ENCODE measurements around the gene DCN.

DCN gene

GRCh38 chr12:91196436-91196835 lies 13.8 kb upstream of the DCN start:
- Histone ChIP-seq H4K20me1 (ENCODE audit: control insufficient read depth, insufficient read depth, low read depth, low read length) (no peaks in the 10 kb centered on the region), H3F3A (ENCODE audit: control insufficient read depth, insufficient read depth) (no peaks in the 10 kb centered on the region), H3K9me3 (ENCODE audit: control insufficient read depth, insufficient read depth, low read length) (no peaks in the 10 kb centered on the region), H3K9me2 (replicated peaks; ENCODE audit: control insufficient read depth, low read length) (no peaks in the 10 kb centered on the region), H3K36me3 (ENCODE audit: control insufficient read depth, low read length) (no peaks in the 10 kb centered on the region), H3K4me3 (ENCODE audit: low read length) (no peak overlapping the region), H3K27ac (ENCODE audit: low read depth, low read length) (no peak overlapping the region), H3K4me2 (ENCODE audit: low read length) (no peak overlapping the region), H3K4me1 (ENCODE audit: control insufficient read depth, low read length) (no peaks in the 10 kb centered on the region), H3K27me3 (ENCODE audit: control insufficient read depth, low read length) (no peaks in the 10 kb centered on the region), H3K79me2 (ENCODE audit: control insufficient read depth, low read length) (no peaks in the 10 kb centered on the region)
- TF ChIP-seq EZH2phosphoT487 (IDR thresholded peaks at IDR 0.05; ENCODE audit: borderline replicate concordance, low read length) = no peak
- TF ChIP-seq, protein P1, sequence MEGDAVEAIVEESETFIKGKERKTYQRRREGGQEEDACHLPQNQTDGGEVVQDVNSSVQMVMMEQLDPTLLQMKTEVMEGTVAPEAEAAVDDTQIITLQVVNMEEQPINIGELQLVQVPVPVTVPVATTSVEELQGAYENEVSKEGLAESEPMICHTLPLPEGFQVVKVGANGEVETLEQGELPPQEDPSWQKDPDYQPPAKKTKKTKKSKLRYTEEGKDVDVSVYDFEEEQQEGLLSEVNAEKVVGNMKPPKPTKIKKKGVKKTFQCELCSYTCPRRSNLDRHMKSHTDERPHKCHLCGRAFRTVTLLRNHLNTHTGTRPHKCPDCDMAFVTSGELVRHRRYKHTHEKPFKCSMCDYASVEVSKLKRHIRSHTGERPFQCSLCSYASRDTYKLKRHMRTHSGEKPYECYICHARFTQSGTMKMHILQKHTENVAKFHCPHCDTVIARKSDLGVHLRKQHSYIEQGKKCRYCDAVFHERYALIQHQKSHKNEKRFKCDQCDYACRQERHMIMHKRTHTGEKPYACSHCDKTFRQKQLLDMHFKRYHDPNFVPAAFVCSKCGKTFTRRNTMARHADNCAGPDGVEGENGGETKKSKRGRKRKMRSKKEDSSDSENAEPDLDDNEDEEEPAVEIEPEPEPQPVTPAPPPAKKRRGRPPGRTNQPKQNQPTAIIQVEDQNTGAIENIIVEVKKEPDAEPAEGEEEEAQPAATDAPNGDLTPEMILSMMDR (IDR thresholded peaks at IDR 0.05; ENCODE audit: low read depth, low read length, poor library complexity, severe bottlenecking) = no peak

GRCh38 chr12:91194500-91194899 lies 11.9 kb upstream of the DCN start:
- Histone ChIP-seq H3K9me3 (ENCODE audit: control insufficient read depth, insufficient read depth, low read length) (no peaks in the 10 kb centered on the region), H3K4me3 (ENCODE audit: low read length) (no peak overlapping the region), H4K20me1 (ENCODE audit: control insufficient read depth, insufficient read depth, low read depth, low read length) (no peaks in the 10 kb centered on the region), H3K4me2 (ENCODE audit: low read length) (no peak overlapping the region), H3K36me3 (ENCODE audit: control insufficient read depth, low read length) (no peaks in the 10 kb centered on the region), H3K27ac (ENCODE audit: low read depth, low read length) (no peak overlapping the region), H3F3A (ENCODE audit: control insufficient read depth, insufficient read depth) (no peaks in the 10 kb centered on the region), H3K4me1 (ENCODE audit: control insufficient read depth, low read length) (no peaks in the 10 kb centered on the region), H3K27me3 (ENCODE audit: control insufficient read depth, low read length) (no peaks in the 10 kb centered on the region), H3K9me2 (replicated peaks; ENCODE audit: control insufficient read depth, low read length) (no peaks in the 10 kb centered on the region), H3K79me2 (ENCODE audit: control insufficient read depth, low read length) (no peaks in the 10 kb centered on the region)
- TF ChIP-seq, protein P1 (IDR thresholded peaks at IDR 0.05; ENCODE audit: low read depth, low read length, poor library complexity, severe bottlenecking) = no peak
- TF ChIP-seq EZH2phosphoT487 (IDR thresholded peaks at IDR 0.05; ENCODE audit: borderline replicate concordance, low read length) = no peak

DNA sequence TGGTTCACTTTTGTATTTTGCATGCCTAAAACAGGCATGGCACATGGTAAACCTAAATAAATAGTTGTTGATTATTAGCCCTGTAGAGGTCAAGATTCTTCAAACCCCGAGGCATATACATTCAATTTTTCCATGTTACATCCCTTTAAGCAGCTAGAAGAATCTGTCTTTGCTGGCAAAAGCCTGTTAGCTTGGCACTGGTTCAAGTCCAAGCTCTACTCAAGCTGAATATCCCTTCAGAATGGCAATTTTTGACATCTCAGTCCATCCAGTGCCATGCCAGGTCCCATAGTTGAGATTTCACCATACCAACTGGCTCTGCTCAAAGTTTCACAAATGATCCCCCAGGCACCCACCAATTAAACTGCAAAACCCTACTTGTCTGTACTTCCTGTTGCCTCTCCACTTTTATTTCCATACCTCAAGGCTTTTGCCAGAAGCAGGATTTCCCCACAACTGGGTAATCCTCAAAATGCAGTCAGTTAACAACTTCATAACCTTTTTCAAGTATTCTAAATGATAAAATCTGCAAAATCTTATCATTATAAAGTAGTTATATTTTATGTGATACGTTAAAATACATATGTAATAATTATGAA lies 9.0 kb upstream of the DCN start:
- H3K9me2 ChIP-seq (replicated peaks; ENCODE audit: control insufficient read depth, low read length) = no peaks in the 10 kb centered on the region
- H3K79me2 ChIP-seq (ENCODE audit: control insufficient read depth, low read length) = no peaks in the 10 kb centered on the region
- H3K27ac ChIP-seq (ENCODE audit: low read depth, low read length) = no peak overlapping the region
- TF ChIP-seq, protein P1 (IDR thresholded peaks at IDR 0.05; ENCODE audit: low read depth, low read length, poor library complexity, severe bottlenecking) = no peak
- no peak for TF ChIP-seq EZH2phosphoT487 (IDR thresholded peaks at IDR 0.05; ENCODE audit: borderline replicate concordance, low read length)
- no peak overlapping the region for H3K4me3 ChIP-seq (ENCODE audit: low read length)
- no peaks in the 10 kb centered on the region for H3F3A ChIP-seq (ENCODE audit: control insufficient read depth, insufficient read depth)
- no peaks in the 10 kb centered on the region for H3K36me3 ChIP-seq (ENCODE audit: control insufficient read depth, low read length)
- no peaks in the 10 kb centered on the region for H4K20me1 ChIP-seq (ENCODE audit: control insufficient read depth, insufficient read depth, low read depth, low read length)
- H3K27me3 ChIP-seq (ENCODE audit: control insufficient read depth, low read length) = no peaks in the 10 kb centered on the region
- no peak overlapping the region for H3K4me2 ChIP-seq (ENCODE audit: low read length)
- H3K9me3 ChIP-seq (ENCODE audit: control insufficient read depth, insufficient read depth, low read length) = no peaks in the 10 kb centered on the region
- no peaks in the 10 kb centered on the region for H3K4me1 ChIP-seq (ENCODE audit: control insufficient read depth, low read length)

Measured in DOHH2 (cell line).